Trophoblast cell (in vitro differentiated cells and primary cell): ENCODE data around the gene PARVA.

Source experiments
- DNase-seq, 2 donors: peaks; one replicate each; pipeline ENCODE4 v3.0.0-alpha.2; 2016
- H2AFZ ChIP-seq: 2 replicates; pipeline ENCODE4 v1.6.1; 2013; ENCODE audit warnings: low read length, moderate library complexity, mild to moderate bottlenecking; ENCODE audit not compliant: insufficient read depth, poor library complexity
- H2AK5ac ChIP-seq: 2 replicates; pipeline ENCODE4 v1.6.1; 2013; ENCODE audit warnings: mild to moderate bottlenecking, low read length
- H2BK120ac ChIP-seq: 2 replicates; pipeline ENCODE4 v1.6.1; 2013; ENCODE audit warnings: low read length, mild to moderate bottlenecking, moderate library complexity; ENCODE audit not compliant: insufficient read depth, poor library complexity
- H2BK12ac ChIP-seq: 2 replicates; pipeline ENCODE4 v1.6.1; 2013; ENCODE audit warnings: mild to moderate bottlenecking, low read length, moderate library complexity
- H2BK5ac ChIP-seq: 2 replicates; pipeline ENCODE4 v1.6.1; 2013; ENCODE audit warnings: low read length, low read depth, moderate library complexity, mild to moderate bottlenecking; ENCODE audit not compliant: poor library complexity
- H3K14ac ChIP-seq: 2 replicates; pipeline ENCODE4 v1.6.1; 2013; ENCODE audit warnings: mild to moderate bottlenecking, low read length
- H3K18ac ChIP-seq: 2 replicates; pipeline ENCODE4 v1.6.1; 2013; ENCODE audit warnings: mild to moderate bottlenecking, low read length
- H3K23ac ChIP-seq: 2 replicates; pipeline ENCODE4 v1.6.1; 2013; ENCODE audit warnings: low read length
- H3K27ac ChIP-seq: 2 replicates; pipeline ENCODE4 v1.5.1; 2013; ENCODE audit warnings: low read depth, mild to moderate bottlenecking, inconsistent platforms, low read length, moderate library complexity
- H3K27me3 ChIP-seq: 2 replicates; pipeline ENCODE4 v1.6.1; 2013; ENCODE audit warnings: inconsistent platforms, mild to moderate bottlenecking, low read length, moderate library complexity; ENCODE audit not compliant: insufficient read depth
- H3K36me3 ChIP-seq, 2 experiments: 1 replicate in 1 of 2; 2 replicates in 1 of 2; pipeline ENCODE4 v1.6.1; 2013; ENCODE audit warnings: low read length in 2 of 2, mild to moderate bottlenecking in 2 of 2, moderate library complexity in 1 of 2; ENCODE audit not compliant: insufficient read depth in 2 of 2, control insufficient read depth in 1 of 2
- H3K4ac ChIP-seq: 2 replicates; pipeline ENCODE4 v1.6.1; 2013; ENCODE audit warnings: low read depth, mild to moderate bottlenecking, low read length, moderate library complexity
- H3K4me1 ChIP-seq, 2 experiments: 1 replicate in 1 of 2; 2 replicates in 1 of 2; pipeline ENCODE4 v1.6.1; 2013; ENCODE audit warnings: low read length in 2 of 2, mild to moderate bottlenecking in 2 of 2, moderate library complexity in 1 of 2; ENCODE audit not compliant: insufficient read depth in 2 of 2, control insufficient read depth in 1 of 2
- H3K4me2 ChIP-seq: 2 replicates; pipeline ENCODE4 v1.6.1; 2013; ENCODE audit warnings: inconsistent platforms, mild to moderate bottlenecking, low read length, moderate library complexity
- H3K4me3 ChIP-seq: 2 replicates; pipeline ENCODE4 v1.5.1; 2013; ENCODE audit warnings: mild to moderate bottlenecking, low read depth, low read length, inconsistent platforms
- H3K79me1 ChIP-seq: one replicate; pipeline ENCODE4 v1.6.1; 2013; ENCODE audit warnings: low read length
- H3K79me2 ChIP-seq: 2 replicates; pipeline ENCODE4 v1.6.1; 2013; ENCODE audit warnings: low read length, mild to moderate bottlenecking; ENCODE audit not compliant: control insufficient read depth, insufficient read depth, poor library complexity
- H3K9ac ChIP-seq: 2 replicates; pipeline ENCODE4 v1.6.1; 2013; ENCODE audit warnings: mild to moderate bottlenecking, low read length
- H3K9me3 ChIP-seq: 2 replicates; pipeline ENCODE4 v1.6.1; 2013; ENCODE audit warnings: low read depth, mild to moderate bottlenecking, control low read depth, inconsistent platforms, low read length; ENCODE audit not compliant: insufficient read depth
- H4K12ac ChIP-seq: 2 replicates; pipeline ENCODE4 v1.6.1; 2013; ENCODE audit warnings: low read depth, mild to moderate bottlenecking, low read length, moderate library complexity
- H4K8ac ChIP-seq: 2 replicates; pipeline ENCODE4 v1.6.1; 2013; ENCODE audit warnings: low read depth, mild to moderate bottlenecking, low read length, moderate library complexity
- H4K91ac ChIP-seq: one replicate; pipeline ENCODE4 v1.6.1; 2013; ENCODE audit warnings: low read depth, mild to moderate bottlenecking, low read length, moderate library complexity
- WGBS: extraction: QIAGEN DNeasy Blood & Tissue Kit; methylation state at CpG from one replicate; pipeline ENCODE4 v1.1.7; 2013; ENCODE audit warnings: missing lambda C conversion rate; ENCODE audit not compliant: insufficient read length, insufficient coverage; ENCODE audit errors: extremely low coverage; 5-methylcytosine and 5-hydroxymethylcytosine counted together

Gene PARVA

DNA sequence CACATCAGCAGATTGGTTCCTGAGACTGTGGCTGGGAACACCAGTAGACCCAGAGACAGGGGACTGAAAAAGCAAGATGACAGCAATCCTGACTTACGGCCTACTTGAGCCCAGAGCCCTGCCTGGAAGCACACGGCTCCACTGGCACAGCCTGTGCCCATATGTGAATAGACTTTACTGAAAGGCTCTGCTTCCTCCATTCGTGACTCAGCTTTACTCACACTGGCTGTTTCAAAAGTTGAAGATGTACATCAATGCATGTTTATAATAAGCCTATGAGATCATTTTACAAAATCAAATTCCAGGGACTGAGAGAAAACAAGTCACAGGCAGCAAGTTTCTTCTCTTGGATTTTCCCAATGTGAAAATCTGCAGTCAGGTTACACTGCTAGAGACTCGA lies 162.2 kb downstream of the PARVA start:
- peak overlapping the region; percentile 87 for H2BK5ac ChIP-seq
- no peaks in the 10 kb centered on the region for H3K36me3 ChIP-seq
- H2BK120ac ChIP-seq, result peak overlapping the region; percentile 82
- H3K27ac ChIP-seq, result peak overlapping the region; percentile 78
- H3K9me3 ChIP-seq, result no peaks in the 10 kb centered on the region
- no peak overlapping the region for H3K23ac ChIP-seq
- peaks cover 47% of the 10 kb centered on the region for H3K79me1 ChIP-seq
- no peak overlapping the region for H3K4ac ChIP-seq
- no peak overlapping the region for H2AFZ ChIP-seq
- no peaks in the 10 kb centered on the region for H3K27me3 ChIP-seq
- no peak overlapping the region for H4K8ac ChIP-seq
- peak overlapping the region; percentile 84 for H3K18ac ChIP-seq
- H3K79me2 ChIP-seq, result peaks cover 6% of the 10 kb centered on the region
- no peak overlapping the region for H3K4me3 ChIP-seq
- H4K91ac ChIP-seq, result peak overlapping the region; percentile 86
- peak overlapping the region; percentile 98 for H2BK12ac ChIP-seq
- H3K14ac ChIP-seq, result peak overlapping the region; percentile 1
- H2AK5ac ChIP-seq, result no peak overlapping the region
- no peak overlapping the region for H3K4me2 ChIP-seq
- no peak overlapping the region for H3K9ac ChIP-seq
- no CpG with 5 or more reads among the region's 4 CpGs for WGBS
- H3K4me1 ChIP-seq, result peaks cover 38 to 40% of the 10 kb centered on the region in 2 experiments
- no peak overlapping the region for H4K12ac ChIP-seq
- peak in 1 of 2 donors; percentile 40 for DNase-seq

DNA sequence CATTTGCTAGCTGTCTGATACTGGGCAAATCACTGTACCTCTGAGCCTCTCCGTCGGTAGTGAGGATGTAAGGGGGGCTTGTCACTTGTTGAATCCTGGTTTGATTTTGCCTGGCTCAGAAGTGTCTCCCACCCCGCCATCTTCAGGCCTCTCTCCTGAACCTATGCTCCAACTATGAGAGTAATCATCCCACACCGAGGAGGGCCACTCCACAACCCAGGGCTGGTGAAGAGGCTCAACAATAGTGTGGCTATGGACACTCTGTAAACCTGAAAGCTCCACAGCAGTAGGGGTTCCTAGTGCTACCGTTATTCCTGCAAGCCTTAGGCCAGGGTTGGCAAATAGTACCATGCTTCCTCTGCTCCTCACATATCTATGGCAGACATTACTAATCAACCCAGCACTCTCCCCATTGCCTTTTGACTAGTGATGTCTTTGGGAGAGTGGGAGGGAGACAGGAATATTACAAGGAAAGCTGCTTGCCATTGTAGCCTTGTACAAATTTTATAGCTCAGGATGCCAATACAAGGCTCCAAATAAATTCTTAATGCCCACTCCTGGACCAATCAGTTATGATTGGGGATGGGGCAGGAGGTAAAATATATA lies 162.8 kb downstream of the PARVA start:
- Histone ChIP-seq H3K79me2 (peaks cover 6% of the 10 kb centered on the region), H3K23ac (no peak overlapping the region), H3K4ac (peak overlapping the region; percentile 34), H4K8ac (peak overlapping the region; percentile 76), H2BK5ac (peak overlapping the region; percentile 87), H4K12ac (no peak overlapping the region), H3K27ac (peak overlapping the region; percentile 78), H3K27me3 (no peaks in the 10 kb centered on the region), H2BK12ac (peak overlapping the region; percentile 98), H3K4me1 (peaks cover 38 to 44% of the 10 kb centered on the region in 2 experiments), H2BK120ac (peak overlapping the region; percentile 82), H3K4me3 (no peak overlapping the region), H2AK5ac (peak overlapping the region; percentile 88), H4K91ac (peak overlapping the region; percentile 86), H2AFZ (no peak overlapping the region), H3K4me2 (no peak overlapping the region), H3K9ac (peak overlapping the region; percentile 28), H3K36me3 (no peaks in the 10 kb centered on the region), H3K14ac (peak overlapping the region; percentile 85), H3K79me1 (peaks cover 50% of the 10 kb centered on the region), H3K9me3 (no peaks in the 10 kb centered on the region), H3K18ac (peak overlapping the region; percentile 84)
- no CpG with 5 or more reads among the region's 5 CpGs for WGBS
- peak in 1 of 2 donors; percentile 44 for DNase-seq

DNA sequence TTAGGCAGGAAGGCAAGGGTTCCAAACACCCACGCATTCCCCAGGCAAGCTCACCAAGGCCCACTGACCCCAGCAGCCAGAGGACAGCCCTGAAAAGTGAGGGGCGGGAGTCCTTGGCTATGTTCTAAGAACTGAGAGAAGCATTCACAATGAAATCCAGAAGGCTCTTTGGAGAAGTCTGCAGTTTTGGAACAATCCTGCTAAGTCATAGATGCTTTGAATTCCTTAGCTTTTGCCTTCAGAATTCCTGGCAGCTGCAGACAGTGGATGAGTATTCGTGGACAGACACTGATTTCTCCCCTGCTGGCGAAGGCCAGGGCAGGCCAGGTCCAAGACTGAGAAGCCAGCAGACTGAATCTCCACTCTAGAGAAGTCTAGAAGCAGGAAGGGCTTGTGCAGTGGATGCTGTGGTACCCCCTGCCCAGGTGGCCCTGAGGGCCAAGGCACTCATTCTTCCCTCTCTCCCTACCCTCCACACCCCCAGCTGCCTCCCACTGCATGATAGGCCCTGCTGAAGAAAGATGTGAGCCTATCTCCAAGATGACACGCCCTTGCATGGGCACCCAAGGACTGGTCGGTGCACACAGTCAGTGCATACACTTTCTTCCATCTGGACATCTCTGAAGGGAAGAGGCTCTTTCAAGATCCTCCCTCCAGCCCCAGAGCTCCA lies 163.7 kb downstream of the PARVA start:
- no CpG with 5 or more reads among the region's 6 CpGs for WGBS
- Histone ChIP-seq H4K8ac (peak overlapping the region; percentile 85), H2BK5ac (peak overlapping the region; percentile 89), H3K4me2 (no peak overlapping the region), H2AFZ (no peak overlapping the region), H3K4me1 (peaks cover 38 to 46% of the 10 kb centered on the region in 2 experiments), H4K12ac (peak overlapping the region; percentile 16), H3K79me2 (peaks cover 6% of the 10 kb centered on the region), H3K9me3 (no peaks in the 10 kb centered on the region), H2AK5ac (peak overlapping the region; percentile 96), H3K9ac (no peak overlapping the region), H2BK120ac (peak overlapping the region; percentile 97), H2BK12ac (peak overlapping the region; percentile 96), H3K79me1 (peaks cover 50% of the 10 kb centered on the region), H3K18ac (peak overlapping the region; percentile 87), H4K91ac (peak overlapping the region; percentile 72), H3K27ac (peak overlapping the region; percentile 92), H3K23ac (no peak overlapping the region), H3K4ac (peak overlapping the region; percentile 46), H3K36me3 (no peaks in the 10 kb centered on the region), H3K27me3 (no peaks in the 10 kb centered on the region), H3K4me3 (peak overlapping the region; percentile 11), H3K14ac (peak overlapping the region; percentile 62)
- DNase-seq, result peak; percentile 80 to 93

DNA sequence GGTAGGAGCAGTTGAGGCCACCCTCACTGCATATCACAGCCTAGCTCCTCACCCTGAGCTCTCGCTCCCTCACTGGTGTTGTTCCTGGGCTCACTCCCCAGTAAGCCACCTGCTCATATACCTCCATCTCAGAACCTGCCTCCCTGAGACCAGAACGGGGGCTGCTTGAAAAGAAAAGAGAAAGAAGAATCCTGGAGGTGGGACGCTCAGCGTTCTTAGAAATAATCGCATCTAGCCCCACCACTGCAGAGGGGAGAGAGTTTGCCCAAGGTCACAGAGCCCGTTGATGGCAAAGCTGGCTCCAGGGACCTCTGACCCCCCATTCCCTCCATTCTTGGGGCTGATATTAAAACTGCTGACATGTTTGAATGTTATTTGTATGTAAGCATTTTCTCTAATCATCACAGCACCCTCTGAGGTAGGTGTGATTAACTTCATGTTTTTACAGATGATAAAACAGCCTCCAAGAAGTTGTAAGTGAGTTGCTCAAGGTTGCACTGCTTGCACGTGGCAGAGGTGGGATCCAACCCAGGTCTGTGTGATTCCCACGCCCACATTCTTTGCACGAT lies 164.3 kb downstream of the PARVA start:
- H3K79me1 ChIP-seq, result peaks cover 52% of the 10 kb centered on the region

More for the DNA sequence above, 164.3 kb downstream of the PARVA start:
- Histone ChIP-seq H2BK120ac (peak overlapping the region; percentile 97), H4K12ac (no peak overlapping the region), H4K8ac (peak overlapping the region; percentile 85), H3K27ac (peak overlapping the region; percentile 92), H3K4me1 (peaks cover 38 to 44% of the 10 kb centered on the region in 2 experiments), H3K9me3 (no peaks in the 10 kb centered on the region), H3K23ac (no peak overlapping the region), H2BK12ac (peak overlapping the region; percentile 96), H2BK5ac (peak overlapping the region; percentile 89), H2AFZ (no peak overlapping the region), H3K9ac (no peak overlapping the region), H3K27me3 (no peaks in the 10 kb centered on the region), H3K18ac (peak overlapping the region; percentile 87), H3K4me2 (no peak overlapping the region), H2AK5ac (peak overlapping the region; percentile 96), H4K91ac (peak overlapping the region; percentile 72), H3K36me3 (no peaks in the 10 kb centered on the region), H3K79me2 (peaks cover 6% of the 10 kb centered on the region), H3K14ac (peak overlapping the region; percentile 62), H3K4me3 (no peak overlapping the region), H3K4ac (peak overlapping the region; percentile 46)
- WGBS, result no CpG with 5 or more reads among the region's 9 CpGs
- DNase-seq, result no peak
